Peyer's patch (tissue), 4 donors: ENCODE data around the gene IL1F10.
A peak's percentile ranks its signal among the peaks of the same experiment; 100 is the strongest.

Source experiments
- POLR2A ChIP-seq, 2 donors: fragments of 450-650 bp; IDR thresholded peaks; one replicate each; pipeline ENCODE4 v1.5.1; 2017; ENCODE audit warnings: antibody characterized with exemption in 2 of 2, mild to moderate bottlenecking in 2 of 2, moderate library complexity in 2 of 2
- TF ChIP-seq, protein P1 (sequence below), 6 experiments: fragments of 450-650 bp in 4 of 6; fragments of 200-600 bp in 2 of 6; sonication (generic) in 1 of 6; IDR thresholded peaks; one replicate each; pipeline ENCODE4 v1.5.1; 2017 to 2019; ENCODE audit warnings: antibody characterized with exemption in 6 of 6, mild to moderate bottlenecking in 3 of 6, moderate library complexity in 1 of 6

DNA sequence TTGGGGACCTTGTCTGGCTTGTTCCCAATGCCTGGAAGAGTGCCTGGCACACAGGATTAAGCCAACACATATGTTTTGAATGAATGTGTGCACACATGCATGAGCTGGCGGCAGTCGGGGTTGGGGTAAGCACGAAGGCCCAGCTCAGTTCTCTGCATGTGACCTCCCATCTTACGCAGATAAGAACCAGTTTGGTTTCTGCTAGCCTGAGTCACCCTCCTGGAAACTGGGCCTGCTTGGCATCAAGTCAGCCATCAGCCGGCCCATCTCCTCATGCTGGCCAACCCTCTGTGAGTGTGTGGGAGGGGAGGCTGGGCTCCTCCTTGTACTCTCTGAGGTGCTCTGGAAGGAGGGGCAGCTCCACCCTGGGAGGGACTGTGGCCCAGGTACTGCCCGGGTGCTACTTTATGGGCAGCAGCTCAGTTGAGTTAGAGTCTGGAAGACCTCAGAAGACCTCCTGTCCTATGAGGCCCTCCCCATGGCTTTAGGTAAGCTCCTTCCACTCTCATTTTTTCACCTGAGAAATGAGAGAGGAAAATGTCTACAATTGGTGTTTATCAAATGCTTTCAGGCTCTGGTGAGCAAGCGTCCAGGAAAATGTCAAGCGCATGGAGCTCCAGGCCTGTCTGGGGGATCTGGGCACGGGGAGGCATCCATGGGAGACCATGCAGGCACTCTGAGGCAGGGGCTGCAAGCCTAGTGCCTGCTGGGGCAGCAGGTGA is 49.9 kb downstream of the IL1F10 start:
- TF ChIP-seq, protein P1, sequence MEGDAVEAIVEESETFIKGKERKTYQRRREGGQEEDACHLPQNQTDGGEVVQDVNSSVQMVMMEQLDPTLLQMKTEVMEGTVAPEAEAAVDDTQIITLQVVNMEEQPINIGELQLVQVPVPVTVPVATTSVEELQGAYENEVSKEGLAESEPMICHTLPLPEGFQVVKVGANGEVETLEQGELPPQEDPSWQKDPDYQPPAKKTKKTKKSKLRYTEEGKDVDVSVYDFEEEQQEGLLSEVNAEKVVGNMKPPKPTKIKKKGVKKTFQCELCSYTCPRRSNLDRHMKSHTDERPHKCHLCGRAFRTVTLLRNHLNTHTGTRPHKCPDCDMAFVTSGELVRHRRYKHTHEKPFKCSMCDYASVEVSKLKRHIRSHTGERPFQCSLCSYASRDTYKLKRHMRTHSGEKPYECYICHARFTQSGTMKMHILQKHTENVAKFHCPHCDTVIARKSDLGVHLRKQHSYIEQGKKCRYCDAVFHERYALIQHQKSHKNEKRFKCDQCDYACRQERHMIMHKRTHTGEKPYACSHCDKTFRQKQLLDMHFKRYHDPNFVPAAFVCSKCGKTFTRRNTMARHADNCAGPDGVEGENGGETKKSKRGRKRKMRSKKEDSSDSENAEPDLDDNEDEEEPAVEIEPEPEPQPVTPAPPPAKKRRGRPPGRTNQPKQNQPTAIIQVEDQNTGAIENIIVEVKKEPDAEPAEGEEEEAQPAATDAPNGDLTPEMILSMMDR (IDR thresholded peaks at IDR 0.05), result no peak
- peak; percentile 12 to 15 for TF ChIP-seq POLR2A (IDR thresholded peaks at IDR 0.05)
